Motor neuron (in vitro differentiated cells): Measurements from ENCODE around the gene SOX15. TPM values are rescaled to one million over a fixed set of nuclear protein-coding genes. Genes with fewer than 3 reads are reported as not detected.
"Not testable (repeated sequence)": the region's sequence is repeated elsewhere in the genome, so short reads cannot be mapped to it uniquely, and the experiment has no call there.

Source experiments
- ATAC-seq, 8 experiments: fragments of 200-7000 bp; cut with Tn5 transposase; replicated peaks in 6 of 8; 2 replicates each; pipeline ENCODE4 v1.8.0; 2021; ENCODE audit warnings: mild to moderate bottlenecking in 8 of 8, moderate library complexity in 8 of 8
- H3K27ac ChIP-seq, 2 donors: fragments of 250-450 bp; sonication (Bioruptor Pico); 2 replicates each; pipeline ENCODE4 v1.9.0; 2021; ENCODE audit warnings: antibody characterized with exemption in 2 of 2, mild to moderate bottlenecking in 2 of 2, moderate library complexity in 1 of 2
- H3K4me1 ChIP-seq, 2 donors: fragments of 250-450 bp; sonication (Bioruptor Pico); replicated peaks in 1 of 2; 2 replicates each; pipeline ENCODE4 v1.6.1; 2021; ENCODE audit warnings: antibody characterized with exemption in 2 of 2, mild to moderate bottlenecking in 2 of 2, moderate library complexity in 1 of 2
- H3K4me3 ChIP-seq, 5 donors: fragments of 250-450 bp; sonication (Bioruptor Pico); 2 replicates each; pipeline ENCODE4 v1.9.0; 2021; ENCODE audit warnings: antibody characterized with exemption in 5 of 5, mild to moderate bottlenecking in 5 of 5, moderate library complexity in 4 of 5
- WGBS, 10 experiments: fragments of 450-650 bp; shearing (Covaris generic); methylation state at CpG; one replicate each; pipeline ENCODE4 v1.0.0; 2022; 5-methylcytosine and 5-hydroxymethylcytosine counted together
- in situ Hi-C, 9 experiments: fragments of 400-800 bp; cut with MboI; loops; one replicate each; pipeline ENCODE4 v1.15.0; 2021; ENCODE audit warnings: low sequenced_read_pairs in 9 of 9, low pct_unique_long_range_greater_than_20kb in 2 of 9; ENCODE audit not compliant: unreplicated experiment in 9 of 9
- total RNA-seq, 8 experiments: library from RNA; unstranded; fragments of 300-600 nt; gene quantifications; 2 replicates each; pipeline versions ENCODE4 v1.2.3 to v1.2.4, GENCODE V29; 2022

SOX15 gene
- 1 to 10 TPM; 1.4 to 3.9 (median 2.2) TPM for total RNA-seq

- in situ Hi-C loops, result no loop called here
- peak in 4 of 8 experiments; percentile 3 to 9 (median 5) for ATAC-seq
Measured at GRCh38 chr17:7589891-7590691, at the start of gene SOX15. Gene SOX15 (minus strand): TSS chr17:7590094. CDS start chr17:7589676, 418 bp downstream.

GRCh38 chr17:7636163-7636562 is 46.3 kb upstream of the SOX15 start:
- no peak overlapping the region for H3K27ac ChIP-seq
- 0 to 100% (median 78%) methylated on average over 1 to 3 of the region's 5 CpGs; no CpG with 5 or more reads in 4 of the 10 experiments for WGBS, 10 experiments
- in situ Hi-C loops, result no loop called here
- no peak for ATAC-seq
- H3K4me3 ChIP-seq, result no peak overlapping the region
- peaks cover 3 to 13% of the 10 kb centered on the region in 2 donors for H3K4me1 ChIP-seq

More at GRCh38 chr17:7589891-7590691, at the start of gene SOX15:
- WGBS, 10 experiments, result 0 to 100% (median 60%) methylated on average over 1 to 7 of the region's 24 CpGs; no CpG with 5 or more reads in 4 of the 10 experiments
- Histone ChIP-seq H3K4me1 (peaks cover 5 to 6% of the 10 kb centered on the region in 2 donors), H3K4me3 (peak within 1 kb of the TSS; percentile 5 to 33 (median 21)), H3K27ac (peak within 1 kb of the TSS in 1 of 2 donors; percentile 47)

DNA sequence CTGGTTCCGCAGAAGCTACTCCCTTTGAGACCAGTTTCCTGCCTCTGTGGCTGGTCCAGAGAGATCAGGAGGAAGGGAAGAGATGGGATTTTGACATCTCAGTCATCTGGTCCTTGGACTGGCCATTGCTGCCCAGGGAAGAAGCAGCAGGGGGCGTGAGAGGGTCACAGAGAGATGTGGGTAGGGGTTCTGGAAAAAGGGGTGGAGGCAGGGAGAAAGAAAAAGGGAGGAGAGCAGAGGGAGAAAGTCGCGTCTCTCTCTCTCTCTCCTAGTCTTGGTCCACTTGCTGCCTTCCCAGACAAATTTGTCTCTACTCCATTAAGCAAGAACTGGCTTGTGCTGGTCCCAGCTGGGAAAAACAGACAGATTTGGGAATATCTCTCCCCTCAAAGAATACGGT is 44.5 kb upstream of the SOX15 start:
- Histone ChIP-seq H3K27ac (no peak overlapping the region), H3K4me3 (no peak overlapping the region), H3K4me1 (peaks cover 3 to 13% of the 10 kb centered on the region in 2 donors)
- 0 to 86% (median 18%) methylated on average over 1 to 2 of the region's 5 CpGs; no CpG with 5 or more reads in 4 of the 10 experiments for WGBS, 10 experiments
- ATAC-seq, result peak; percentile 74 to 91 (median 79)
- in situ Hi-C loops, result no loop called here

- 33 to 100% (median 73%) methylated on average over 1 to 2 of the region's 2 CpGs; no CpG with 5 or more reads in 5 of the 10 experiments for WGBS, 10 experiments
- in situ Hi-C loops, result no loop called here
- H3K4me3 ChIP-seq, result no peak overlapping the region
- ATAC-seq, result peak in 3 of 8 experiments; percentile 62 to 64 (median 64)
- H3K27ac ChIP-seq, result no peak overlapping the region
- peaks cover 5 to 13% of the 10 kb centered on the region in 2 donors for H3K4me1 ChIP-seq
Measured at GRCh38 chr17:7633093-7633492, 43.2 kb upstream of the SOX15 start.

- 0 to 80% (median 57%) methylated on average over 1 to 4 of the region's 6 CpGs; no CpG with 5 or more reads in 4 of the 10 experiments for WGBS, 10 experiments
- Histone ChIP-seq H3K27ac (no peak overlapping the region), H3K4me1 (peaks cover 8 to 13% of the 10 kb centered on the region in 2 donors), H3K4me3 (no peak overlapping the region)
- in situ Hi-C loops, result no loop called here
- peak in 3 of 8 experiments; percentile 22 to 32 (median 24) for ATAC-seq
Measured at GRCh38 chr17:7632492-7632894, 42.6 kb upstream of the SOX15 start.

GRCh38 chr17:7631398-7632380 is 41.8 kb upstream of the SOX15 start:
- 74 to 100% (median 85%) methylated on average over 1 to 7 of the region's 11 CpGs; no CpG with 5 or more reads in 5 of the 10 experiments for WGBS, 10 experiments
- in situ Hi-C loops, result no loop called here
- H3K4me1 ChIP-seq, result peaks cover 8 to 13% of the 10 kb centered on the region in 2 donors
- no peak overlapping the region for H3K27ac ChIP-seq
- no peak for ATAC-seq
- no peak overlapping the region for H3K4me3 ChIP-seq

DNA sequence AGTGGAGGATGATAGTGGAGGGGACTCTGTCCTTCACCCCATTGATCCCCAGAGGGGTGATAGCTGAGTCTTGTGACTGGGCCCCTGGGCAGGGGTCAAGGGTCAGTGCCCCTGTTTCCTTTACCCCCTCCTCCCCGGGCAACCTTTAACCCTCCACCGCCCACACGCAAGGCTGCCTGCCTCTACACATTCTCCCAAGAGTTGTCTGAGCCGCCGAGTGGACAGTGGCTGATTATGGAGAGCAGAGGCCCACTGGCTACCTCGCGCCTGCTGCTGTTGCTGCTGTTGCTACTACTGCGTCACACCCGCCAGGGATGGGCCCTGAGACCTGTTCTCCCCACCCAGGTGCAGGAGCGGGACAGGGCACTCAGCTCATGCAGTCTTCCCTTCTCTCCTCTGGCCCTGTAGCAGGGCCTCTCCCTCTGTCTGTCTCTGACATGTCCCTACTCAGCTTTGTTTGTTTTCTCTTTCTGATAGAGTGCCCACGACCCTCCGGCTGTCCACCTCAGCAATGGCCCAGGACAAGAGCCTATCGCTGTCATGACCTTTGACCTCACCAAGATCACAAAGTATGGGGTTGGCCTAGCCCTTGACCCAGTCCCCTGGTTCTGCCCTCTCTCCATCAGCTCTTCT is 40.2 kb upstream of the SOX15 start, which contains the start of gene SHBG:
Gene SHBG, plus strand, starts transcription at position 197 of the 633 bp plus-strand sequence. Its CDS starts 38 bp downstream, at position 235.
- H3K27ac ChIP-seq, result no peak within 1 kb of the TSS
- 33 to 90% (median 63%) methylated on average over 1 to 4 of the region's 13 CpGs; no CpG with 5 or more reads in 4 of the 10 experiments for WGBS, 10 experiments
- in situ Hi-C loops, result no loop called here
- H3K4me3 ChIP-seq, result no peak within 1 kb of the TSS
- no peak for ATAC-seq
- H3K4me1 ChIP-seq, result peaks cover 14% of the 10 kb centered on the region in 2 donors

DNA sequence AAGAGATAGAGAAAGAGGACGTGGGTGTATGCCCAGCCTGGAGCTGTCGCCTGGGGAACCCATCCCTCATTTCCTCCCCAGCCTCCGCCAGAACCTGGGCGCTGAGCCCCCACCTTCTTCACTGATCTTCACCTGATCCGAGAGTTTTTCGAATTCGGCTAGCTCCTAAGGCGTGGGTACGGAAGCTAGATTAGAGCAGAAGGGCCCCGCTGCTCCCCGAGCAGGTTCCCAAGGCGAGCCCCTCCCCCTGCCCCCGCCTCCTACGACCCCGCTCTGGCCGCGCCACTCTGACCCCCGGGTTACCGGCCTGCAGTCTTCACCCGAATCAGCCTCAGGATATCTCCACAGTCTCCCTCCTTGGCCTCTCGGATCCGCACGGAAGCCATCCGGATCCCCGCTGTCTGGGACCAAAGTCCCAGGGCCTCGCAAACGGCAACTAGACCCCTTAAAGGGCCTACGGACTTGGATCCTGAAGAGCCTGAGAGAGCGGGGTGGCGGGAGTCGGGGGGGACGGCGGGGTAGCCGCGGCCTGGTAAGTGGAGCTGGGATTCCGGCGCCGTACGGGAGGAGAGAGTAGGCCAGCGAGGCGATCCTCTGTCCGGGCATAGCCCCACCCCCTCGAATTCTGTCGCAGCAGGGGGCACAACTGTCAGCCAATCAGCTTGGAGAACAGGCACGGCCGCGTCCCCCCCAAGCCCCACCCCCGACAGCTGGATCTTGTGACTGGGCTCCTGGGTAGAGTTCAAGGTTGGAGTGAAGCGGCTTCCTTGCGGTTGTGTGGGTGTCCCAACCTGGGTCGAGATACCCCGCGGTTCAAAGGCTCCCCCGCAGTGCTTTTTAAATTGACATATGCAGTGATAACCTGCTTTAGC is 37.6 kb upstream of the SOX15 start, which contains the start of gene SAT2:
Gene SAT2, minus strand, starts transcription at position 572 of the 872 bp plus-strand sequence. Its CDS starts 186 bp downstream, at position 386.
- Histone ChIP-seq H3K4me3 (peak within 1 kb of the TSS; percentile 51 to 85 (median 60)), H3K4me1 (peaks cover 5 to 11% of the 10 kb centered on the region in 2 donors), H3K27ac (peak within 1 kb of the TSS; percentile 90 to 92)
- peak; percentile 94 to 98 (median 96) for ATAC-seq
- 0 to 40% (median 0%) methylated on average over 1 to 4 of the region's 54 CpGs; no CpG with 5 or more reads in 5 of the 10 experiments for WGBS, 10 experiments
- in situ Hi-C loops, result no loop called here

DNA sequence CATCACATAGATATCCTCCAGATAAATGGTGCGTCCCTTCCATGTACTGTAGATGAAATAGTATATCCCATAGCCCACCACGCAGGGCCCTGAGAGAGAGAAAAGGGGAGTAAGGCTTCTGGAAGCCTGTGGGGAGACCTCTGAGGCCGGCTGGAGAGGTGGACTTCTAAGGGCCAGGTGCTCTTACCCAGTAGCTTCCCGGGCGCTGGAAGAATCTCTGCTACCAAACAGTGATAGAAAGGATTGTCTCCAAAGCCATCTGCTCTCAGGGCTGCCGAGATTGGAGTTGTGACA is 37.0 kb upstream of the SOX15 start:
- Histone ChIP-seq H3K4me1 (peaks cover 5 to 11% of the 10 kb centered on the region in 2 donors), H3K4me3 (peak overlapping the region; percentile 51 to 85 (median 60)), H3K27ac (peak overlapping the region; percentile 90 to 92)
- WGBS, 10 experiments, result 0 to 33% (median 0%) methylated on average over 1 to 3 of the region's 6 CpGs; no CpG with 5 or more reads in 5 of the 10 experiments
- in situ Hi-C loops, result no loop called here
- ATAC-seq, result no peak

DNA sequence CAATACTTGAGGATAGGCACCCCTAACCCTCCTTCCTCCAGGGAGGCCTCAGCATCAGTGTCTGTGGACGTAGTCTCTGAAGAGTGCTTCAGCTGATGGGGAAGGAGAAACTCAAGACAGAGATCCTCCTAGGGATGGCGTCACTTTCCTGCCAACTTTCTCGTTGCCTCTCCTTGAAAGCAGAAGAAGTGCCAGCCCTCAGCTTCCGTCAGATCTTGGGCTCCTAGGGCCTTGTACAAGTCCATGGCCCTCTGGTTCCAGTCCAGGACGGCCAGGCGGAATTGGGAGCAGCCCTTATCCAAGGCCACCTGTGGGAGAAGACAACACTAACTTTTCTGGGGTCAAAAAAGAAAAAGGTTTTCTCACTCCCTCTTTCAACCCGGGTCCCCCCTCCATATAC is 36.4 kb upstream of the SOX15 start:
- H3K4me1 ChIP-seq, result peaks cover 5 to 11% of the 10 kb centered on the region in 2 donors
- H3K27ac ChIP-seq, result peak overlapping the region in 1 of 2 donors; percentile 92
- WGBS, 10 experiments, result 79 to 100% (median 90%) methylated on average over 1 to 6 of the region's 7 CpGs; no CpG with 5 or more reads in 3 of the 10 experiments
- peak overlapping the region; percentile 51 to 85 (median 60) for H3K4me3 ChIP-seq
- in situ Hi-C loops, result no loop called here
- ATAC-seq, result no peak

GRCh38 chr17:7625749-7626148 is 35.9 kb upstream of the SOX15 start:
- WGBS, 10 experiments, result 91 to 100% (median 97%) methylated on average over 1 to 13 of the region's 16 CpGs; no CpG with 5 or more reads in 2 of the 10 experiments
- H3K4me1 ChIP-seq, result peaks cover 5 to 11% of the 10 kb centered on the region in 2 donors
- H3K4me3 ChIP-seq, H3K27ac ChIP-seq, ATAC-seq, in situ Hi-C loops: not testable (repeated sequence)
